ENCODE data around the gene TRMT61B.

Gene TRMT61B

DNA sequence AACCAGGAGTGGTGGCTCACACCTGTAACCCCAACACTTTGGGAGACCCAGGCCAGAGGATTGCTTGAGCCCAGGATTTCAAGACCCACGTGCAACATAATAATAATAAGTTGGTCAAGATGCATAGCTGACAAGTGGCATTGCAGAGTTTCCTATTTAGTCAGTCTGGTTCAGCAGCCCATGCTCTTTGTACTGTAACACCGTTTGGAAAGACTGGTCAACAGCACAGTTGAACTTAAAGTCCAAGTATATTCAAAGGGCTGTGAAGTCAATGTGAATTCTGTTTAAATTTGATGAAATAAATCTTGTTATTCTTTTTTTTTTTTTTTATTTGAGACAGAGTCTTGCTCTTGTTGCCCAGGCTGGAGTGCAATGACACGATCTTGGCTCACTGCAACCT, 1.5 kb upstream of the TRMT61B start:
- no peak for DNase-seq (ENCODE audit: low spot score)
- TF ChIP-seq, protein P1, sequence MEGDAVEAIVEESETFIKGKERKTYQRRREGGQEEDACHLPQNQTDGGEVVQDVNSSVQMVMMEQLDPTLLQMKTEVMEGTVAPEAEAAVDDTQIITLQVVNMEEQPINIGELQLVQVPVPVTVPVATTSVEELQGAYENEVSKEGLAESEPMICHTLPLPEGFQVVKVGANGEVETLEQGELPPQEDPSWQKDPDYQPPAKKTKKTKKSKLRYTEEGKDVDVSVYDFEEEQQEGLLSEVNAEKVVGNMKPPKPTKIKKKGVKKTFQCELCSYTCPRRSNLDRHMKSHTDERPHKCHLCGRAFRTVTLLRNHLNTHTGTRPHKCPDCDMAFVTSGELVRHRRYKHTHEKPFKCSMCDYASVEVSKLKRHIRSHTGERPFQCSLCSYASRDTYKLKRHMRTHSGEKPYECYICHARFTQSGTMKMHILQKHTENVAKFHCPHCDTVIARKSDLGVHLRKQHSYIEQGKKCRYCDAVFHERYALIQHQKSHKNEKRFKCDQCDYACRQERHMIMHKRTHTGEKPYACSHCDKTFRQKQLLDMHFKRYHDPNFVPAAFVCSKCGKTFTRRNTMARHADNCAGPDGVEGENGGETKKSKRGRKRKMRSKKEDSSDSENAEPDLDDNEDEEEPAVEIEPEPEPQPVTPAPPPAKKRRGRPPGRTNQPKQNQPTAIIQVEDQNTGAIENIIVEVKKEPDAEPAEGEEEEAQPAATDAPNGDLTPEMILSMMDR (IDR thresholded peaks at IDR 0.05; ENCODE audit: borderline replicate concordance, control extremely low read depth, extremely low read depth, insufficient read depth, missing control alignments): no peak
- in situ Hi-C loops (cut with MboI; ENCODE audit: low sequenced_read_pairs, unreplicated experiment): no loop called here

DNA sequence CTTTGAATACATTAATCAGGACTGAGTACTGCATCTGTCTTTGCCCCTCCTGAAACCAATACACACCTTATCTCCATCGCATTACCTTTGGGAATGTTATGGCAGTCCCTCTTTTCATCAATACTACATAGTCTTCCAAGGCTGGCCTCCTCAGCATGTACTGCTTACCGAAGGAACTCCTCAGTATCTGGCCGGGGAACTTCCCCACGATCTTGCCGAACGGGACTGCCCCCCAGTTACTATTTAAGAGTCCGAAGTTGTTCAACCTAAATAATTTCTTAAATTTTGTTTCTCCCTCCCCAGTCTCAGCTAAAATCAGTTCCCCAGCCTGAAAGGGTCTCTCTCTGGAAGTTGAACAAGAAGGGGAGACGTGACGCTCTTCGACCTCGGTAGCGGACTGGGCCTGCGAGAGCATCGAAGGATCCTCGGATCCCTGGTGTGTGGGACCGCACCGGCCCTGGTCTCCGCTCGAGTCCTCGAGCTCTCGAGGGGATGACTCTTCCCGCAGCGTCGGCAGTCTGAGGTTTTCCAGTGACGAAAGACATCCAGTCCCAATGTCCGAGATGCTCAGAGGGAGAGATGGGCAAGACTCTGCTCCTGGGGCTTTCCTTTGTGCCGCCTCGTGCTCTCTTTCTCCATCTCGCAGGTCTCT, 489 bp downstream of the TRMT61B start:
- in situ Hi-C loops (cut with MboI; ENCODE audit: low sequenced_read_pairs, unreplicated experiment): no loop called here
- TF ChIP-seq, protein P1 (IDR thresholded peaks at IDR 0.05; ENCODE audit: borderline replicate concordance, control extremely low read depth, extremely low read depth, insufficient read depth, missing control alignments): no peak
- DNase-seq (ENCODE audit: low spot score): peak; percentile 41

DNA sequence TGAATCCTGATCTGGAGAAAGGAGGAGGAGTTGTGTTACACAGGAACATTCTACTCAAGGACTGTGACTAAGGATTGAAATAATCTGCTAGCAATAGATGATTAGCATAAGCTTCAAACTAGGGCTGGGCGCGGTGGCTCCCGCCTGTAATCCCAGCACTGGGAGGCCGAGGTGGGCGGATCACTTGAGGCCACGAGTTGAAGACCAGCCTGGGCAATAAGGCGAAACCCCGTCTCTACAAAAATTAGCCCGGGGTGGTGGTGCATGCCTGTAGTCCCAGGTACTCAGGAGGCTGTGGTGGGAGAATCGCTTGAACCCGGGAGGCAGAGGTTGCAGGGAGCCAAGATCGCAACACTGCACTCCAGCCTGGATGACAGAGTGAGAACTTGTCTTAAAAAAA, 1.5 kb downstream of the TRMT61B start:
- no peak for DNase-seq (ENCODE audit: low spot score)
- in situ Hi-C loops (cut with MboI; ENCODE audit: low sequenced_read_pairs, unreplicated experiment): no loop called here
- TF ChIP-seq, protein P1 (IDR thresholded peaks at IDR 0.05; ENCODE audit: borderline replicate concordance, control extremely low read depth, extremely low read depth, insufficient read depth, missing control alignments): no peak

DNA sequence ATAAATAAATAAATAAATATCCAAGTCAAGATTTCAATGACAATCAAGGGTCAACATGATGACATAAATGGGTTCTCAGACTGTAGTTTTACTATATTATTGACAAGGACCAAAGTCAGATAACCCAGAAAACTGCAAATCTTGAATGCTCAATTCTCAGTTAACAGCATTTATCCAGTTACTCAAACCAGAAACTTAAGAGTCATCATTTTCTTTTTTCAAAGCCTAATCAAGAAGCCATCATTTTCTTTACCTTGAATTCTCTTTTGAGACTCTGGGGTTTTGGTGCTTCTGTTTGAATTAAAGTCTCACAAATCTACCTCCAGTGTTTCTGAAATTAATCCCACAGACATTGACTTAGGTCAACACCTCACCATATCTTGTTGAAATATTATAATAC, 14.1 kb downstream of the TRMT61B start:
- no peak for DNase-seq (ENCODE audit: low spot score)
- in situ Hi-C loops (cut with MboI; ENCODE audit: low sequenced_read_pairs, unreplicated experiment): no loop called here
- TF ChIP-seq, protein P1 (IDR thresholded peaks at IDR 0.05; ENCODE audit: borderline replicate concordance, control extremely low read depth, extremely low read depth, insufficient read depth, missing control alignments): no peak

DNA sequence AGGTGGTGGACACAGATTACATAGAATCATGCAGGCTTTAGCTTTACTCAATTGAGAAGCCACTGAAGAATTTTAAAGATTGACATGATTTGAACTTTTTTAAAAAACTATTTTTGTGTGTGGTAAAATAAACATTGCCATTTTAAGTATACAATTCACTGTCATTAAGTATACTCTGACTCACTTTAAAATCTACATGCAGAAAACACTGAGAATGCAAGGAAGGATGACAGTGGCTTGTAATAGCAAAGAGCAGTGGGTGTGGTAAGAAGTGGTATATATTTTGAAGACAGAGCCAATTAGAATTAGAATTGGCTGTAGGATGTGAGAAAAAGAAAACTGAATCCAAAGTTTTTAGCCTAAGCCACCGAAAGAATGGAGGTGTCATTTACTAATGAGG, 14.9 kb downstream of the TRMT61B start:
- TF ChIP-seq, protein P1 (IDR thresholded peaks at IDR 0.05; ENCODE audit: borderline replicate concordance, control extremely low read depth, extremely low read depth, insufficient read depth, missing control alignments): no peak
- no peak for DNase-seq (ENCODE audit: low spot score)
- in situ Hi-C loops (cut with MboI; ENCODE audit: low sequenced_read_pairs, unreplicated experiment): no loop called here

DNA sequence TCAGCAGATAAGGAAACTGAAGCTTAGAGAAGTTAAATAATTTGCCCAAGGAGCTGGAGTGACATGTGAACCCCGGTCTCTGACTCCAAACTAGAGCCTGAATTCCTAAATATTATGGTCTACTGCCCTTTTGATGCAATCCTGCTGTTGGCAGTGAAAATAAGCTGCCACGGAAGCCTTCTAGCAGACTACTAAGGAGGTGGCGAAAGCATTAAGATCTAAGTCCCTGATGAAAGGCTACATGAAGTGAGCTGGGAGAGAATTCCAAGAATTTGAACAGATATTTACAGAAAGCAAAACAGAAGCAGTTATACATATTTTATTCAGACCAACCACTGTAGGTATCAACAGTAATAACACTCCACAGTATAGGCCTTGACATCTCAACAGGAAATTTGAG, 28.1 kb downstream of the TRMT61B start:
- DNase-seq (ENCODE audit: low spot score): no peak
- TF ChIP-seq, protein P1 (IDR thresholded peaks at IDR 0.05; ENCODE audit: borderline replicate concordance, control extremely low read depth, extremely low read depth, insufficient read depth, missing control alignments): no peak
- in situ Hi-C loops (cut with MboI; ENCODE audit: low sequenced_read_pairs, unreplicated experiment): no loop called here

Data from GM13976 (cell line).